Activated T-helper 1 cell treated with anti-CD3 and anti-CD28 coated beads, Interleukin-12 subunit alpha, Interleukin-12 subunit beta, Interleukin-2, Interleukin-4 antibody, amounts not matched to agents 30 ng/mL and 10 ng/mL and 1 ng/mL, durations not matched to agents 14 hours and 24 hours and 36 hours (primary cell): ENCODE data around the gene SUN1. TPM values are rescaled to one million over a fixed set of nuclear protein-coding genes. Genes with fewer than 3 reads are reported as not detected.
"Not testable (repeated sequence)": the region's sequence is repeated elsewhere in the genome, so short reads cannot be mapped to it uniquely, and the experiment has no call there.

Experiments
- DNase-seq: peaks from one replicate; pipeline ENCODE4 v3.0.0; 2021; ENCODE audit warnings: low spot score
- H3K27ac Mint-ChIP-seq: one replicate; pipeline ENCODE4 v1.8.0; 2021; ENCODE audit warnings: mild to moderate bottlenecking, mixed read lengths
- H3K27me3 Mint-ChIP-seq: one replicate; pipeline ENCODE4 v1.8.0; 2022; ENCODE audit warnings: mild to moderate bottlenecking, moderate library complexity, mixed read lengths; ENCODE audit not compliant: insufficient read depth
- H3K36me3 Mint-ChIP-seq: one replicate; pipeline ENCODE4 v1.8.0; 2021; ENCODE audit warnings: low read depth, mixed read lengths
- H3K4me1 Mint-ChIP-seq: one replicate; pipeline ENCODE4 v1.8.0; 2021; ENCODE audit warnings: low read depth, mixed read lengths
- H3K4me3 Mint-ChIP-seq: one replicate; pipeline ENCODE4 v1.8.0; 2021; ENCODE audit warnings: mild to moderate bottlenecking, moderate library complexity, mixed read lengths
- H3K9me3 Mint-ChIP-seq: one replicate; pipeline ENCODE4 v1.8.0; 2021; ENCODE audit warnings: mixed read lengths
- intact Hi-C: fragments of 100-400 bp; cut with micrococcal nuclease; formaldehyde crosslinking; loops from one replicate; pipeline ENCODE4 v1.15.1; 2024
- total RNA-seq: library from RNA; stranded (reverse); gene quantifications from 2 replicates; pipeline ENCODE4 v1.2.3, GENCODE V29; 2022

Gene SUN1
- total RNA-seq, 1 donor from 2014 or later, result 76.4 TPM

GRCh38 chr7:872685-873084 lies 40.4 kb downstream of the SUN1 start:
- peaks cover 24% of the 10 kb centered on the region for H3K36me3 Mint-ChIP-seq
- H3K4me3 Mint-ChIP-seq, DNase-seq, H3K27ac Mint-ChIP-seq, H3K9me3 Mint-ChIP-seq, H3K27me3 Mint-ChIP-seq: not testable (repeated sequence)
- intact Hi-C loops, result loop anchor here (1.0 to 10.0 kb wide), 6 partner anchors 40 to 702 kb away; partner anchors contain the start of genes PSMG3 and SUN1
- H3K4me1 Mint-ChIP-seq, result peaks cover 11% of the 10 kb centered on the region

- no peaks in the 10 kb centered on the region for H3K27me3 Mint-ChIP-seq
- H3K36me3 Mint-ChIP-seq, result peaks cover 26% of the 10 kb centered on the region
Measured at GRCh38 chr7:873367-874002, 41.2 kb downstream of the SUN1 start.

GRCh38 chr7:874031-874749 lies 41.9 kb downstream of the SUN1 start:
- peaks cover 16% of the 10 kb centered on the region for H3K4me1 Mint-ChIP-seq
- H3K27me3 Mint-ChIP-seq, result no peaks in the 10 kb centered on the region
- no peak overlapping the region for H3K4me3 Mint-ChIP-seq
- H3K27ac Mint-ChIP-seq, result peak overlapping the region; percentile 34
- peaks cover 25% of the 10 kb centered on the region for H3K36me3 Mint-ChIP-seq
- intact Hi-C loops, result loop anchor here (10.0 kb wide), 2 partner anchors 349 to 701 kb away; partner anchors contain the start of gene PSMG3
- H3K9me3 Mint-ChIP-seq, result no peaks in the 10 kb centered on the region
- no peak for DNase-seq

More at GRCh38 chr7:873367-874002, 41.2 kb downstream of the SUN1 start:
- Mint-ChIP-seq H3K4me3 (peak overlapping the region; percentile 51), H3K27ac (peak overlapping the region; percentile 75), H3K4me1 (peaks cover 16% of the 10 kb centered on the region), H3K9me3 (no peaks in the 10 kb centered on the region)
- peak; percentile 68 for DNase-seq
- intact Hi-C loops, result loop anchor here (1.0 to 10.0 kb wide), 6 partner anchors 41 to 701 kb away; partner anchors contain the start of genes PSMG3 and SUN1

- Mint-ChIP-seq H3K36me3 (peaks cover 22% of the 10 kb centered on the region), H3K27ac (no peak overlapping the region), H3K27me3 (no peaks in the 10 kb centered on the region), H3K9me3 (no peaks in the 10 kb centered on the region), H3K4me3 (no peak overlapping the region), H3K4me1 (peaks cover 16% of the 10 kb centered on the region)
- intact Hi-C loops, result loop anchor here (5.0 to 10.0 kb wide), 4 partner anchors 262 to 700 kb away; partner anchors contain the start of genes MICALL2 and PSMG3
- no peak for DNase-seq
Measured at GRCh38 chr7:875051-875450, 42.8 kb downstream of the SUN1 start.

- no peak overlapping the region for H3K27ac Mint-ChIP-seq
- no peaks in the 10 kb centered on the region for H3K27me3 Mint-ChIP-seq
- intact Hi-C loops, result loop anchor here (1.0 to 10.0 kb wide), 8 partner anchors 47 to 699 kb away; partner anchors contain the start of genes DNAAF5, GPR146, MICALL2 and PSMG3
- no peaks in the 10 kb centered on the region for H3K9me3 Mint-ChIP-seq
- no peak overlapping the region for H3K4me3 Mint-ChIP-seq
- H3K36me3 Mint-ChIP-seq, result peaks cover 21% of the 10 kb centered on the region
- peaks cover 16% of the 10 kb centered on the region for H3K4me1 Mint-ChIP-seq
- DNase-seq, result no peak
Measured at GRCh38 chr7:875476-876076, 43.3 kb downstream of the SUN1 start.

GRCh38 chr7:876077-876971 lies 44.0 kb downstream of the SUN1 start, which contains the start of gene GET4:
TSS of gene GET4 (plus strand) at chr7:876554. CDS start at chr7:876646, 92 bp downstream.
- Mint-ChIP-seq H3K36me3 (peaks cover 19% of the 10 kb centered on the region), H3K27ac (peak within 1 kb of the TSS; percentile 92), H3K27me3 (no peaks in the 10 kb centered on the region), H3K9me3 (no peaks in the 10 kb centered on the region), H3K4me1 (peaks cover 16% of the 10 kb centered on the region), H3K4me3 (peak within 1 kb of the TSS; percentile 93)
- peak; percentile 98 for DNase-seq
- intact Hi-C loops, result loop anchor here (1.0 to 10.0 kb wide), 8 partner anchors 46 to 698 kb away; partner anchors contain the start of genes DNAAF5, GPR146, MICALL2 and PSMG3

GRCh38 chr7:876972-877311 lies 44.7 kb downstream of the SUN1 start:
- Mint-ChIP-seq H3K4me1 (peaks cover 16% of the 10 kb centered on the region), H3K36me3 (peaks cover 19% of the 10 kb centered on the region), H3K9me3 (no peaks in the 10 kb centered on the region), H3K4me3 (peak overlapping the region; percentile 93), H3K27ac (peak overlapping the region; percentile 92), H3K27me3 (no peaks in the 10 kb centered on the region)
- intact Hi-C loops, result loop anchor here (1.0 to 10.0 kb wide), 8 partner anchors 46 to 698 kb away; partner anchors contain the start of genes DNAAF5, GPR146, MICALL2 and PSMG3
- no peak for DNase-seq

- intact Hi-C loops, result loop anchor here (2.0 to 10.0 kb wide), 6 partner anchors 45 to 697 kb away; partner anchors contain the start of genes MICALL2 and PSMG3
- peaks cover 16% of the 10 kb centered on the region for H3K4me1 Mint-ChIP-seq
- H3K36me3 Mint-ChIP-seq, result peaks cover 17% of the 10 kb centered on the region
- H3K4me3 Mint-ChIP-seq, result peak overlapping the region; percentile 93
- no peak for DNase-seq
- H3K9me3 Mint-ChIP-seq, result no peaks in the 10 kb centered on the region
- H3K27ac Mint-ChIP-seq, result peak overlapping the region; percentile 92
- H3K27me3 Mint-ChIP-seq, result no peaks in the 10 kb centered on the region
Measured at GRCh38 chr7:877312-878232, 45.3 kb downstream of the SUN1 start.

- no peak overlapping the region for H3K27ac Mint-ChIP-seq
- DNase-seq, result no peak
Measured at GRCh38 chr7:879093-879492, 46.8 kb downstream of the SUN1 start.

GRCh38 chr7:879706-880105 lies 47.4 kb downstream of the SUN1 start:
- Mint-ChIP-seq H3K4me1 (peaks cover 5% of the 10 kb centered on the region), H3K27me3 (no peaks in the 10 kb centered on the region), H3K27ac (no peak overlapping the region), H3K36me3 (peaks cover 7% of the 10 kb centered on the region), H3K9me3 (no peaks in the 10 kb centered on the region), H3K4me3 (no peak overlapping the region)
- intact Hi-C loops, result loop anchor here (5.0 to 10.0 kb wide), 4 partner anchors 258 to 695 kb away; partner anchors contain the start of genes MICALL2 and PSMG3
- DNase-seq, result no peak

More at GRCh38 chr7:879093-879492, 46.8 kb downstream of the SUN1 start:
- intact Hi-C loops, result loop anchor here (5.0 to 10.0 kb wide), 4 partner anchors 258 to 696 kb away; partner anchors contain the start of genes MICALL2 and PSMG3
- peaks cover 5% of the 10 kb centered on the region for H3K4me1 Mint-ChIP-seq
- no peaks in the 10 kb centered on the region for H3K27me3 Mint-ChIP-seq
- H3K9me3 Mint-ChIP-seq, result no peaks in the 10 kb centered on the region
- H3K4me3 Mint-ChIP-seq, result peak overlapping the region; percentile 56
- H3K36me3 Mint-ChIP-seq, result peaks cover 7% of the 10 kb centered on the region

GRCh38 chr7:880450-880849 lies 48.2 kb downstream of the SUN1 start:
- Mint-ChIP-seq H3K9me3 (no peaks in the 10 kb centered on the region), H3K4me3 (no peak overlapping the region), H3K27ac (no peak overlapping the region), H3K36me3 (peaks cover 7% of the 10 kb centered on the region), H3K4me1 (peaks cover 5% of the 10 kb centered on the region), H3K27me3 (no peaks in the 10 kb centered on the region)
- DNase-seq, result no peak
- intact Hi-C loops, result no loop called here
